Liver (tissue), 3 donors: Measurements from ENCODE around the gene TNN.

Source experiments
- EGR1 ChIP-seq, 2 donors: IDR thresholded peaks; 2 replicates each; pipeline ENCODE4 v1.6.1; 2016 to 2018; ENCODE audit warnings: antibody characterized with exemption in 2 of 2, low read depth in 2 of 2
- RAD21 ChIP-seq, 2 donors: IDR thresholded peaks; 2 replicates each; pipeline ENCODE4 v1.6.1; 2016; ENCODE audit warnings: antibody characterized with exemption in 2 of 2, mild to moderate bottlenecking in 2 of 2
- SP1 ChIP-seq: IDR thresholded peaks from 2 replicates; pipeline ENCODE4 v1.6.1; 2018; ENCODE audit warnings: antibody characterized with exemption, mild to moderate bottlenecking
- TAF1 ChIP-seq: conservative IDR thresholded peaks from 2 replicates; pipeline ENCODE4 v1.6.1; 2016; ENCODE audit warnings: antibody characterized with exemption, mild to moderate bottlenecking
- YY1 ChIP-seq: IDR thresholded peaks from 2 replicates; pipeline ENCODE4 v1.6.1; 2016; ENCODE audit warnings: antibody characterized with exemption, mild to moderate bottlenecking
- TF ChIP-seq, protein P1 (sequence below): fragments of 150-350 bp; IDR thresholded peaks from 2 replicates; pipeline ENCODE4 v1.5.1; 2017; ENCODE audit warnings: improper control_type of control experiment, low read depth, low read length; ENCODE audit not compliant: missing input control
- TF ChIP-seq, protein P2 (sequence below): IDR thresholded peaks from 2 replicates; pipeline ENCODE4 v1.6.1; 2016; ENCODE audit warnings: antibody characterized with exemption
- donor health status: healthy.
- donor health status: healthy.

DNA sequence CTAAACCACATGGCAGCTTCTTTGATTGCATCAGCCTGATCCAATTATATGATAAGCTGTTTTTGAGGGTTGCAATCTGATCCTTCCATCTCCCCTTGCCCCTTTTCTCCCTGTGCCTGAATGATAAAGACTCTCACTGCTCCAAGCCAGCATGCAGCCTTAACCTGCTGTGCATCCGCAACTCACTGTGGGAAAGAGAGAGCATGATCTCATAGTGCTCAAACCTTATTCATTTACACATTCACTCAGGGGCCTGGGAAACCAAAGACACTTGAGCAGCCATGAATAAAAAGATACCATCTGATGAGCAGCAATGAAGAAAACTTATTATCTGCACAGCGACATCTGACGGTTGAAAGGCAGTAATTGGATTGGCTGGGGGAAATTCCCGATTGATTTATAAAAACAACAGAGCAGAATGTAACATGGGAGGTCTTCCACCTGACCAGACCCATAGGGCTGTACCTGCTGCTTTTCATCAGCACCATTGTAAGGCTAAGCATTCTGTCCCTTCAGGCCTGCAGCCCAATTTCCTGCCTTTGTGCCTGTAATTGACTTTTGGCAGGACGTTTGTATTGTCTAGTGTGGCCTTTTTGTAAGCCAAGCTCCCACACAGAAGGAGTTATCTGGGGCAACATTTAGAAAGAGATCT lies 62.5 kb downstream of the TNN start:
- TF ChIP-seq RAD21 (IDR thresholded peaks at IDR 0.05) (no peak), YY1 (no peak), EGR1 (IDR thresholded peaks at IDR 0.05; ENCODE audit: low read depth in 2 of 2) (no peak), TAF1 (no peak), SP1 (no peak)
- TF ChIP-seq, protein P1, sequence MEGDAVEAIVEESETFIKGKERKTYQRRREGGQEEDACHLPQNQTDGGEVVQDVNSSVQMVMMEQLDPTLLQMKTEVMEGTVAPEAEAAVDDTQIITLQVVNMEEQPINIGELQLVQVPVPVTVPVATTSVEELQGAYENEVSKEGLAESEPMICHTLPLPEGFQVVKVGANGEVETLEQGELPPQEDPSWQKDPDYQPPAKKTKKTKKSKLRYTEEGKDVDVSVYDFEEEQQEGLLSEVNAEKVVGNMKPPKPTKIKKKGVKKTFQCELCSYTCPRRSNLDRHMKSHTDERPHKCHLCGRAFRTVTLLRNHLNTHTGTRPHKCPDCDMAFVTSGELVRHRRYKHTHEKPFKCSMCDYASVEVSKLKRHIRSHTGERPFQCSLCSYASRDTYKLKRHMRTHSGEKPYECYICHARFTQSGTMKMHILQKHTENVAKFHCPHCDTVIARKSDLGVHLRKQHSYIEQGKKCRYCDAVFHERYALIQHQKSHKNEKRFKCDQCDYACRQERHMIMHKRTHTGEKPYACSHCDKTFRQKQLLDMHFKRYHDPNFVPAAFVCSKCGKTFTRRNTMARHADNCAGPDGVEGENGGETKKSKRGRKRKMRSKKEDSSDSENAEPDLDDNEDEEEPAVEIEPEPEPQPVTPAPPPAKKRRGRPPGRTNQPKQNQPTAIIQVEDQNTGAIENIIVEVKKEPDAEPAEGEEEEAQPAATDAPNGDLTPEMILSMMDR, result no peak
- TF ChIP-seq, protein P2, sequence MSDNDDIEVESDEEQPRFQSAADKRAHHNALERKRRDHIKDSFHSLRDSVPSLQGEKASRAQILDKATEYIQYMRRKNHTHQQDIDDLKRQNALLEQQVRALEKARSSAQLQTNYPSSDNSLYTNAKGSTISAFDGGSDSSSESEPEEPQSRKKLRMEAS, result no peak
